Measurements from ENCODE around the gene ANP32E. TPM values are rescaled to one million over a fixed set of nuclear protein-coding genes. Genes with fewer than 3 reads are reported as not detected.

The ANP32E gene
- 99.2 and 140 TPM in 2 replicates for polyA plus RNA-seq

DNA sequence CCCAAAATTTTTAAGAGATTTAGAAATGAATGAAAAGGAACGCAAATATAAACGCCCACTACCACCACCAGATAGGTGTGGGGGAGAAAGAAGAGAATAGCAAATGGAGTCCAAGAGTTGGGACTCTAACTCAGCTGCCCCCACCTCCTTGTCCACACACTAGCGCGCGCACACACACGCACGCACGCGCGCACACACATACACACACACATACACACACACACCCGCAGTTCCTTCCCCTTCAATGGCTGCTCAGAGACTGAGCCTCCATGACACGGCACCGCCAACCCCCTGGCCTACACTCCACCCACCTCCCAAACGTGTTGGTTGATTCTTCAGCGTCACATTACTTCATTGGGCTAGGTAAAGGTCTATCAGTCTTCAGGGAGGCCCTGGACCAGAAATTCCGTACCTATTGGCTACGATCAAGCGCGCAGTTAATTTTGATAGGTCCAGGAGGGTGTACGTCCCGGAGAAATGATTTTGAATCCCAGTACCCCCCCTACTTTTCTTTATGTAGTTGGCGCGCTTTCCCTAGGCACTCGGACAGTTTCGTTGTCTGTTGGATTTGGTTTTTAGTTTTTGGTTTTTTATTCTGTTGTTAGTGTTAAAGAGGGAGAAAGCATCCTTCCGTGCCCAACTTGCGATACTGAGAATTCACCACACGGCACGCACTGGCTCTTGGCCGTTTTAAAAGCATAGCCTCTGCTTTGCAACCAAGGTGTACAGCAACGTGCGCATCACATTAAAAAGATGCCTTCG lies at the start of gene ANP32E:
ANP32E (minus strand) TSS at position 261 of the 762 bp plus-strand sequence. CDS start 326 bp downstream, outside the sequence.

GRCh38 chr1:150281758-150282557 lies 46.0 kb upstream of the ANP32E start, which contains the start of gene CIART:
Gene CIART (plus strand): TSS chr1:150282554. CDS start chr1:150283268, 714 bp downstream.

GRCh38 chr1:150268705-150269403 lies 32.9 kb upstream of the ANP32E start, which contains the start of gene APH1A:
Gene APH1A (minus strand): TSS chr1:150269016. CDS start chr1:150268810, 206 bp downstream.

GRCh38 chr1:150257624-150258585 lies 22.0 kb upstream of the ANP32E start, which contains the start of gene CA14:
Gene CA14 (plus strand): TSS chr1:150257774. CDS start chr1:150258129, 355 bp downstream.

Other genes with a start within 250 kb of the ANP32E start
- 3.5 and 3.9 TPM in 2 replicates for gene OTUD7B, start 225.4 kb downstream of the ANP32E start, polyA plus RNA-seq
- 76.2 and 84.4 TPM in 2 replicates for gene VPS45, start 168.3 kb downstream of the ANP32E start, polyA plus RNA-seq
- gene PLEKHO1, start 86.2 kb downstream of the ANP32E start, polyA plus RNA-seq = 2.7 and 2.8 TPM in 2 replicates
- 2.5 and 3.0 TPM in 2 replicates for gene CA14, start 21.7 kb upstream of the ANP32E start, polyA plus RNA-seq
- gene APH1A, start 32.9 kb upstream of the ANP32E start, polyA plus RNA-seq = 0.42 and 0.98 TPM in 2 replicates
- gene C1orf54, start 36.7 kb upstream of the ANP32E start, polyA plus RNA-seq = 45.8 and 52.3 TPM in 2 replicates
- 19.1 and 32.2 TPM in 2 replicates for gene CIART, start 46.4 kb upstream of the ANP32E start, polyA plus RNA-seq
- gene MRPS21, start 57.7 kb upstream of the ANP32E start, polyA plus RNA-seq = 359 and 393 TPM in 2 replicates
- gene PRPF3, start 85.4 kb upstream of the ANP32E start, polyA plus RNA-seq = 10.1 and 13.6 TPM in 2 replicates
- 7.7 and 9.4 TPM in 2 replicates for gene RPRD2, start 128.0 kb upstream of the ANP32E start, polyA plus RNA-seq